ENCODE data around the gene FCHO2.

GRCh38 chr5:73104326-73104725, 148.5 kb downstream of the FCHO2 start:
- TF ChIP-seq, protein P1, sequence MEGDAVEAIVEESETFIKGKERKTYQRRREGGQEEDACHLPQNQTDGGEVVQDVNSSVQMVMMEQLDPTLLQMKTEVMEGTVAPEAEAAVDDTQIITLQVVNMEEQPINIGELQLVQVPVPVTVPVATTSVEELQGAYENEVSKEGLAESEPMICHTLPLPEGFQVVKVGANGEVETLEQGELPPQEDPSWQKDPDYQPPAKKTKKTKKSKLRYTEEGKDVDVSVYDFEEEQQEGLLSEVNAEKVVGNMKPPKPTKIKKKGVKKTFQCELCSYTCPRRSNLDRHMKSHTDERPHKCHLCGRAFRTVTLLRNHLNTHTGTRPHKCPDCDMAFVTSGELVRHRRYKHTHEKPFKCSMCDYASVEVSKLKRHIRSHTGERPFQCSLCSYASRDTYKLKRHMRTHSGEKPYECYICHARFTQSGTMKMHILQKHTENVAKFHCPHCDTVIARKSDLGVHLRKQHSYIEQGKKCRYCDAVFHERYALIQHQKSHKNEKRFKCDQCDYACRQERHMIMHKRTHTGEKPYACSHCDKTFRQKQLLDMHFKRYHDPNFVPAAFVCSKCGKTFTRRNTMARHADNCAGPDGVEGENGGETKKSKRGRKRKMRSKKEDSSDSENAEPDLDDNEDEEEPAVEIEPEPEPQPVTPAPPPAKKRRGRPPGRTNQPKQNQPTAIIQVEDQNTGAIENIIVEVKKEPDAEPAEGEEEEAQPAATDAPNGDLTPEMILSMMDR (IDR thresholded peaks at IDR 0.05) = no peak
- no peak for TF ChIP-seq EZH2 (IDR thresholded peaks at IDR 0.05)
- no peak for TF ChIP-seq EZH2phosphoT487 (IDR thresholded peaks at IDR 0.05)

Measured in neural progenitor cell (in vitro differentiated cells).